ENCODE data around the gene COQ8A.

GRCh38 chr1:226938903-226939437 is 1.1 kb upstream of the COQ8A start:
- no peak for TF ChIP-seq PBX3 (IDR thresholded peaks at IDR 0.05)
- TF ChIP-seq CTCF (IDR thresholded peaks at IDR 0.05), result no peak

Measured in A549 (cell line).